ENCODE data around the gene CBY3.
"Not testable (repeated sequence)": the region's sequence is repeated elsewhere in the genome, so short reads cannot be mapped to it uniquely, and the experiment has no call there.

Gene CBY3

DNA sequence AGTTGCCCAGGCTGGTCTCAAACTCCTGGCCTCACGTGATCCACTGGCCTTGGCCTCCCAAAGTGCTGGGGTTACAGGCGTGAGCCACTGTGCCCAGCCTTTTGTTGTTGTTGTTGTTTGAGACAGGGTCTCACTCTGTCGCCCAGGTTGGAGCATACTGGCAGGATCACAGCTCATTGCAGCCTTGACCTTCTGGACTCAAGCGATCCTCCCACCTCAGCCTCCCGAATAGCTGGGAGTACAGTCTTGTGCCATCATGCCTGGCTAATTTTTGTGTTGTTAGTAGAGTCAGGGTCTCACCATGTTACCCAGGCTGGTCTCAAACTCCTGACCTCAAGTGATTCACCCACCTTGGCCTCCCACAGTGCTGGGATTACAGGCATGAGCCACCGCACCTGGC is 19.2 kb downstream of the CBY3 start:
- not testable (repeated sequence) for DNase-seq

DNA sequence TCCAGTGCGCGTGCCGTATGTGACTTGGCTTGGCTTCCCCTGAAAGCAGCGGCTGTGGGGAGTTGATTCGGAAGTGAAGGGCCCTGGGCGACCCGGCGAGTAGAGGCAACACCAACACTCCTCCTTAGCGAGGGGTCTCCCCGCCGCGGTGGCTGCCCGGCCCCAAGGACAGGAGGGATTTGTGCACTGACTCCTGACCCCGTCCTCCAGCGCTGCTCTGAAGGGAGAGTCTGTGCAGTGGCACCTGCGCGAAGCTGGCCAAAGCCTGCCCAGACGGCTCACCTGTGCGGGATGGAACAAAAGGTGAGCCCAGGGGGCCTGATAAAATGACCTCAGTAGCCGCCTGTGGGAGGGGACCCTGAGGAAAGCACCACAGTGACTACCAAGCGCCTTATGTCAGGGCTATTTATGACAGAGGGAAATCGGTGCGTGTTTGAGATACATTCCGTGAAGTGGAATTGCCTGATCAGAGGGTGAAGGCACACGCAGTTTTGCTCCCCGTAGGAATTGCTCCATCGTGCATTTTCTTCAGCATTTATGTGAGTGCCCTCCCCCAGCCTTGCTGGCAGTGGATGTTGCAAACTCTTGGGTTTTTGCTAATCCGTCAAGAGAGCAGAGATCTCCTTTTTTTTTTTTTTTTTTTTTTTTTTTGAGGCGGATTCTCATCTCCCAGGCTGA is 22.5 kb downstream of the CBY3 start:
- peak; percentile 8 for DNase-seq

DNA sequence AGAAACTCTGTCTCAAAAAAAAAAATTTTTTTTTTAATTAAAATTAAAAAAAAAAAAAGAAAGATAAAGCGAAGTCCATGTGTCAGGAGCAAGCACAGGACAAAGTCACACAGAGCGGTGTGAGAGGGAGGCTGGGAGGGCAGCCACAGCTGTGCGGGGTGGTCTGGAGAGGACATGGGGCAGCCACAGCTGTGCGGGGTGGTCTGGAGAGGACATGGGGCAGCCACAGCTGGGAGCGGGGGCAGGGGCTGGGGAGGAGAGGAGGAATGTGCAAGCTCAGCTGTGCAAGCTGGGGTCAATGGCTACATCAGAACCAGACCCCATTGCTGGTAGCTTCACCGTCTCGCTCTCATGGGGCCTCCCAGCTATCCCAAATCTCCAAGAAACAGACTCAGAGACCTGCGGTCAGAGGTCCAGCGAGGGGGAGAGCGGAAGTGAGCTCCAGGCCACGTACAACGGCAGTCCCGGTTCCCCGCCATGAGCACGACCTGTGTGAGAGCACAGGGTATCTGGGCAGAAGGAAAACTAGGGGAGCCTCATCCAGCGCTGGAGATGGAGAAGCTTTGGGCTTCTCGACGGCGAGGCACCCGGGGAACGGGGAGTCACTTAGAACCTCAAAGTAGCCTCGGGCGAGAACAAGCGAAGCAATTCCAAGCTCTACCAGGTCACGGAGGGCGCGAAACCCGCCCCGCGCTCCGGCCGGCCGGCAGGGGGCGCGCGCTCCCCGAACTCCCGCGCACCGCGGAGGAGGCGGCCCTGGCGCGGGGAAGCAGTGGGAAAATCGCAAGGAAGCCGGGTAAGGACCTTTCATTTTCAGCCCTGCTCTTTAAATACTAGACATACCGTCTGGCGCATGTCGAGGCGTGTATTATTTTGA is 23.3 kb downstream of the CBY3 start:
- DNase-seq, result not testable (repeated sequence)

DNA sequence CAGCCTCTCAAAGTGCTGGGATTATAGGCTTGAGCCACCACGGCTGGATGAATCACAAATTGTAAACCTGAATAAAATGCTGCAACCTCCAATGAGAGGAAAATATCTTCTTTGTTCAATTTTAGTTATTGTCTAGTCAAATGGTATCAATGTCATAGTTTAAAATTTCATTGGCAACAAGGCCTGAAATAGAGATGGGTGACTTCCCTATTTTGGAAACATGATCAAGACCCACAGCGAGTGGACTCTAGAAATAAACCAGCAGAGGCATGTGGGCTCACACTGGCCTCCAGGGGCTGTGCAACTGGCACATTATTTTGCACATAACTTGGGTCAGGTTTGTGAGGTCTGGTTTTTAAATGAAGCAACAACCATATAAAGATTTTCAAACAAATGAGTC is 27.7 kb downstream of the CBY3 start:
- DNase-seq, result not testable (repeated sequence)

DNA sequence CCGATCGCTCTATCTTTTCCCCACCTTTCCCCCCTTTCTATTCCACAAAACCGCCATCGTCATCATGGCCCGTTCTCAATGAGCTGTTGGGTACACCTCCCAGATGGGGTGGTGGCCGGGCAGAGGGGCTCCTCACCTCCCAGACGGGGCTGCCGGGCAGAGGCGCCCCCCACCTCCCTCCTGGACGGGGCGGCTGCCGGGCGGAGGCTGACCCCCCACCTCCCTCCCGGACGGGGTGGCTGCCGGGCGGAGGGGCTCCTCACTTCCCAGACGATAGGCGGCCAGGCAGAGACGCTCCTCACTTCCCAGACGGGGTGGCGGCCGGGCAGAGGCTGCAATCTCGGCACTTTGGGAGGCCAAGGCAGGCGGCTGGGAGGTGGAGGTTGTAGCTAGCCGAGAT is 30.6 kb downstream of the CBY3 start:
- not testable (repeated sequence) for DNase-seq

DNA sequence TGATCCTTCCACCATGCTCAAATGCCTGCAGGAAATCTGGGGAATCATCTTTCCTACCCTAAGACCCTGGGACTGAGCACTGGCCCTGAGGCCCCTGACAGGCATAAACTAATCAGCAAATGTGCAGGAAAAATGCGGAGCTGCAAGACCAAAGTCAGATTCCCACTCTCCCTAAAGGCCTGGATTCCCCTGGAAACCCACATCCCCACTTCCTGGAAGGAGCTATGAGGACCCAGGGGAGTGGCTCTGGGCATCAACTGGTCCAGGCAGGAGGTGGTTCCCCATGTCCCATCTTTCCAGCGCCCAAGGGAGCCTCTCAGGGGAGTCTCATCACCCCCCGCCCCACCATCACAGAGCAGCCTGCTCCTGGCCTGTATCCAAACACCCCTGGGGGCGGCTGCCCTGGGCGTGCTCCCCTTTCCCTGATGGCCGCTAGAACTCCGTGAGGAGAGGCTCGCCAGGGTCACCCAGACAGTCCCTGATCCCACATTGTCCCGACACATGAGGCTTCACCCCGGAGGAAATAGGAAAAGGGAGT is 31.6 kb downstream of the CBY3 start:
- not testable (repeated sequence) for DNase-seq

DNA sequence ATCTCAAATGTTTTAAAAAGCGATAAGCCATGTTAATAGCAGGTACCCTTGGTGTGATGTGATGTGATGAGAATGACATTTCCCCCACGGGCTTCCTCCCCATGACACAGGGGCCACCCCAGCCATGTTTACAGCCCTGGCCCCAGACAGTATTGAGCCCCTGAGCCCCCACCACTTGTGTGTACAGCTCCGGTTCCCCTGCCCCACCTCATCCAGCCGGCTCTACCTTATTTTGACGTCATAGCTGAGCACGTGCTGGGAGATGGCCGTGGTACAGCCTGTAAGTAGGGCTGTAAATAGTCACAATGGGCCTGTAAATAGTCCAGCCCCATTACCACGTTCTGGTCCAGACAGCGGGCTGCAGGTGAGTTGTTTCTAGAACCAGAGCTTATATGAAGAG is 32.4 kb downstream of the CBY3 start:
- no peak for DNase-seq

DNA sequence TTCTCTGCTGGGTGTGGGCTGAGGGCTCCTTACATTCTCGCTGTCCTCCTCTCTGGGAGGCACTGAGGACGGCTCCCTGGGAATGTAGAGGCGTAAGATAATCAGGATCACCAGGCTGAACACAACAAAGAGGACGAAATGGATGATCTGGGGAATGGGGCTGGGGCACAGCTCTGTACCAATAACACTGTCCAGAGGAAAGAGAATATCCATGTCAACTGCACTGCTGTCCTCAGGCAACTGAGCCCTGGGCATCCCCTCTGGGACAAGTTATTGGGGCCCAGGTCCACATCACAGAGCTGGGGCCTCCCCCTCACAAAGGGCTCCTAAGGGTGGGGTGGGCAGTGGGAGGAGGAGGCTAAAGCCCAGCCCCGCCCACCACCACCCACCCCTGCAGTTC is 36.1 kb downstream of the CBY3 start:
- not testable (repeated sequence) for DNase-seq

DNA sequence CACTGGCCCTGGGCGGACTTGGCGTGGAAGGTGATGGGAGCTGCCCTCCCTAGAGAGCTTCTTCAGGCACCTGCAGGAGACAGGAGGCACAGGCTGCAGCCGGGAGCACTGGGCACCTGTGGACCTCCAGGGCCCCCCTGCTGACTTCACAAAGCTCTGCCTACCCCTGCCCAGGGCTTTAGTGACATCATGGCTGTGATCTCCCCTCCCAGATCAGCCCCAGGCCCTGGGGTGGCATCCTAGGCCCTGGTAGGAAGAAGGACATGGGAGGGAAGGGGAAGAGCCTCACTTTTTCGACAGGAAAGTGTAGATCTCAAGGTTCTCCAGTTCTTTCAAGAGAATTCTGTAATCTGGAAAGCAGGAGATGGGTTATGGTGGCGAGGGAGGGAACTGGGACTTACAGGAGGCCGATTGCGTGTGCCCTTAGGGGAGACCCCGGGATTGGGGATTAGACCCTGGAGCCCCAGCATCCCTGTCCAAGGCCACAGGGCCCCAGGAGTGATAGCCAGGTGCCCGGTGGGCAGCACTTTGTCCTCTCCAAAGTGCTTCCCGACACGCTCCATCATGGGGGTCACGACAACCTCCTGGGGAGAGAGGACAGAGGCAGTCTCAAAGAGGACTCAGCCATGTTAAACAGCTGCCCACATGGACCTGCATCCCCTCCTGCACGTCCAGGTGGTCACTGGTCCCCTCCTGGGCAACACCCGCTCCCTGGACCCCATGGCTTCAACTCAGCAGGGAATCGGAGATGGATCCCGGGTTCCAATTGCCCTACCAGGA is 37.5 kb downstream of the CBY3 start:
- DNase-seq, result not testable (repeated sequence)

DNA sequence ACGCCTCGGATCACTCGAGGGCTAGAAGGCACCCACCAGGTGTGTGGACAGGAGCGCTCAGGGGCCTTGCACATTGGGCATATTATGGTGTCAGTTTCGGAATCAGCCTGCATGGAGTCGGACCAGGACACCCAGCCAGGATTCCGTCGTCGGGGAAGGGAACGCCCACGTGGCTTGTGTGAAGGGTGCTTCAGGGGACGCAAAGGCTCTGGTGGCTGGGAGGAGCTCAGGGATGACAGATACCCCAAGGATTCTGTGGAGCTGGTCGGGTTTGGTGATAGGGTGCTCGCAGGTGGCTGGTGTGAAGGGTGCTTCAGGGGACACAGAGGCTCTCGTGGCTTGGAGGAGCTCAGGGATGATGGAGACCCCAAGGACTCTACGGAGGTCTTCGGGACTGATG is 38.2 kb downstream of the CBY3 start:
- not testable (repeated sequence) for DNase-seq

DNA sequence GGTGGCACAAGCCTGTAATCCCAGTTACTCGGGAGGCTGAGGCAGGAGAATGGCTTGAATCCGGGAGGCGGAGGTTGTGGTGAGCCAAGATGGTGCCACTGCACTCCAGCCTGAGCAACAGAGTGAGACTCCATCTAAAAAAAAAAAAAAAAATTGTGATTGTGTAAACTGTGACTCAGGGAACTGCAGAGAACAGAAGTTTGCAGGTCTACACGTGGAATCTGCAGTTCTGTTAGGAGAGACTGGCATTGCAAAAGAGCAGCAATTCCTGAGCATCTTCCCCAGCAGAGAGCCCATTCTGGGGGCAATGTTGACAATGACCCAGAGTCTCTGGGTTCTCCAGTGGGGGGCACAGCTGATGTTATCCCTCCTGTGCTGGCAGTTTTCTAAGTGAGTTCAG is 39.1 kb downstream of the CBY3 start:
- DNase-seq, result not testable (repeated sequence)

DNA sequence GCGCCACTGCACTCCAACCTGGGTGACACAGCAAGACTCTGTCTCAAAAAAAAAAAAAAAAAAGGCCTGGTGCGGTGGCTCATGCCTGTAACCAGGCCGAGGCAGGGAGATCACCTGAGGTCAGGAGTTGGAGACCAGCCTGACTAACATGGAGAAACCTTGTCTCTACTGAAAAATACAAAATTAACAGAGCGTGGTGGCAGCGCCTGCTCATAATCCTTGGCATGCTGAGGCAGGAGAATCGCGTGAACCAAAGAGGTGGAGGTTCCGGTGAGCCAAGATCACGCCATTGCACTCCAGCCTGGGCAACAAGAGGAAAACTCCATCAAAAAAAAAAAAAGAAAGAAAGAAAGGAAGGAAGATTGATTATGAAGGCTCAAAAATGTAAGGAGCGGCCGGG is 41.5 kb downstream of the CBY3 start:
- DNase-seq, result not testable (repeated sequence)

DNA sequence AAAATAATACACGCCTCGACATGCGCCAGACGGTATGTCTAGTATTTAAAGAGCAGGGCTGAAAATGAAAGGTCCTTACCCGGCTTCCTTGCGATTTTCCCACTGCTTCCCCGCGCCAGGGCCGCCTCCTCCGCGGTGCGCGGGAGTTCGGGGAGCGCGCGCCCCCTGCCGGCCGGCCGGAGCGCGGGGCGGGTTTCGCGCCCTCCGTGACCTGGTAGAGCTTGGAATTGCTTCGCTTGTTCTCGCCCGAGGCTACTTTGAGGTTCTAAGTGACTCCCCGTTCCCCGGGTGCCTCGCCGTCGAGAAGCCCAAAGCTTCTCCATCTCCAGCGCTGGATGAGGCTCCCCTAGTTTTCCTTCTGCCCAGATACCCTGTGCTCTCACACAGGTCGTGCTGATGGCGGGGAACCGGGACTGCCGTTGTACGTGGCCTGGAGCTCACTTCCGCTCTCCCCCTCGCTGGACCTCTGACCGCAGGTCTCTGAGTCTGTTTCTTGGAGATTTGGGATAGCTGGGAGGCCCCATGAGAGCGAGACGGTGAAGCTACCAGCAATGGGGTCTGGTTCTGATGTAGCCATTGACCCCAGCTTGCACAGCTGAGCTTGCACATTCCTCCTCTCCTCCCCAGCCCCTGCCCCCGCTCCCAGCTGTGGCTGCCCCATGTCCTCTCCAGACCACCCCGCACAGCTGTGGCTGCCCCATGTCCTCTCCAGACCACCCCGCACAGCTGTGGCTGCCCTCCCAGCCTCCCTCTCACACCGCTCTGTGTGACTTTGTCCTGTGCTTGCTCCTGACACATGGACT is 46.3 kb downstream of the CBY3 start:
- not testable (repeated sequence) for DNase-seq

DNA sequence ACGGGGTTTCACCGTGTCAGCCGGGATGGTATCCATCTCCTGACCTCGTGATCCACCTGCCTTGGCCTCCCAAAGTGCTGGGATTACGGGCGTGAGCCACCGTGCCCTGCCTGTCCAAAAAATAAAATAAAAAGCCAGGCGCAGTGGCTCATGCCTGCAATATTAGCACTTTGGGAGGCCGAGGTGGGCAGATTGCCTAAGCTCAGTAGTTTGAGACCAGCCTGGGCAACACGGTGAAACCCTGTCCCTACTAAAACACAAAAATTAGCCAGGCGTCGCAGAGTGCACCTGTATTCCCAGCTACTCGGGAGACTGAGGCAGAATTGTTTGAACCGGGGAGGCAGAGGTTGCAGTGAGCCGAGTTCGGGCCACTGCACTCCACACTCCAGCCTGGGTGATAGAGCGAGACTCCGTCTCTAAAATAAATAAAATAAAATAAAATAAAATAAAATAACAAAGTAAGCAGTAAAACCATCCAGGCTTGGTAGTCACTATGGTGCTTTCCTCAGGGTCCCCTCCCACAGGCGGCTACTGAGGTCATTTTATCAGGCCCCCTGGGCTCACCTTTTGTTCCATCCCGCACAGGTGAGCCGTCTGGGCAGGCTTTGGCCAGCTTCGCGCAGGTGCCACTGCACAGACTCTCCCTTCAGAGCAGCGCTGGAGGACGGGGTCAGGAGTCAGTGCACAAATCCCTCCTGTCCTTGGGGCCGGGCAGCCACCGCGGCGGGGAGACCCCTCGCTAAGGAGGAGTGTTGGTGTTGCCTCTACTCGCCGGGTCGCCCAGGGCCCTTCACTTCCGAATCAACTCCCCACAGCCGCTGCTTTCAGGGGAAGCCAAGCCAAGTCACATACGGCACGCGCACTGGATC is 47.1 kb downstream of the CBY3 start:
- not testable (repeated sequence) for DNase-seq
